ENCODE results near the gene ABHD17B. TPM values are rescaled to one million over a fixed set of nuclear protein-coding genes. Genes with fewer than 3 reads are reported as not detected.
"Not testable (repeated sequence)": the region's sequence is repeated elsewhere in the genome, so short reads cannot be mapped to it uniquely, and the experiment has no call there.

The ABHD17B gene
- polyA plus RNA-seq, 3 donors, result 26.2 to 33.1 (median 28.3) TPM

- DNase-seq (ENCODE audit: extremely low read depth in 1 of 11, low read depth in 9 of 11, low spot score in 4 of 11), result no peak
Observed at GRCh38 chr9:71921190-71921814, 10.3 kb upstream of the ABHD17B start.

DNA sequence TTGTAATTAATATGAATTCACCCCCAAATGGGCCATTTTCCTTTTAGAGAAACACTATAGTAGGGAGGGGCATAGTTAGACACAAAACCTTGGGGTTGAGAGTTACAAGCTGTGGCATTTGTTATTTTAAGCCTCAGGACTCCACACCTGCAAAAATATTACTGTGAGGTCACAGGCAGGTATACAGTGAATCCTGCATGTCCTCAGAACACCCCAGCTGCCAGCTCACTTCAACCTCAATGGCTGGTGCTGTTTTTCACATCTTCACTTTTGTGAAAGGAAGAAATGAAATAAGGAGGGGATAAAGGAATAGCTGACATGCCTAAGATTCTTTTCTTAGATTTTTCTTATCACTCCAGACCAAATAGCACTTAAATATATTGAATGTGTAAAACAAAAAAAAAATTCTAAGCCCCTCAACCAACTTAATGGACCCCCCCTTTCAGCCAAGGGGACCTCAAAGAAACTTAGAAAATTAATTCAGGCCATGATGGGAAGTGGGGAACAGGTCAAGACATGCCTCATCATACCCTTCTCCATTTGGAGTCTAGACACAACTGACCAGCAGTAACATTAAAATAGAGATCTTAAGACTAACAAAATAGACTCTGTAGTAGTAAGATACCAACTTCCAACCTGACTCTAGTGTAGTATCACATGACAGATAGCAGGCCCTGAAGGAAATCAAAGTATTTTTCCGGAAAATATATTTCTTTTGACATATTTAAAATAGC, 9.6 kb upstream of the ABHD17B start:
- DNase-seq (ENCODE audit: extremely low read depth in 1 of 11, low read depth in 9 of 11, low spot score in 4 of 11), result no peak

DNA sequence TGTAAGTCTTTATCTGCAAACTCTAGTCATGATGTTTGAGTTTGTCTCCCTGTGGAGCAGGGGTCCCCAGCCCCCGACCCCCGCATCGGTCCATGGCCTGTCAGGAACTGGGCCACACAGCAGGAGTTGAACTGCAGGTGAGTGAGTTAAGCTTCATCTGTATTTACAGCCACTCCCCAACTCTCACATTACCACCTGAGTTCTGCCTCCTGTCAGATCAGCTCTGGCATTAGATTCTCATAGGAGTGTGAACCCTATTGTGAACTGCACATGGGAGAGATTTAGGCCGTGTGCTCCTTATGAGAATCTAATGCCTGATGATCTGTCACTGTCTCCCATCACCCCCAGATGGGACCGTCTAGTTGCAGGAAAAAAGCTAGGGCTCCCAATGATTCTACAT, 7.4 kb upstream of the ABHD17B start:
- no peak for DNase-seq (ENCODE audit: extremely low read depth in 1 of 11, low read depth in 9 of 11, low spot score in 4 of 11)

- no peak for DNase-seq (ENCODE audit: extremely low read depth in 1 of 11, low read depth in 9 of 11, low spot score in 4 of 11)
Observed at GRCh38 chr9:71916834-71917534, 6.0 kb upstream of the ABHD17B start.

DNA sequence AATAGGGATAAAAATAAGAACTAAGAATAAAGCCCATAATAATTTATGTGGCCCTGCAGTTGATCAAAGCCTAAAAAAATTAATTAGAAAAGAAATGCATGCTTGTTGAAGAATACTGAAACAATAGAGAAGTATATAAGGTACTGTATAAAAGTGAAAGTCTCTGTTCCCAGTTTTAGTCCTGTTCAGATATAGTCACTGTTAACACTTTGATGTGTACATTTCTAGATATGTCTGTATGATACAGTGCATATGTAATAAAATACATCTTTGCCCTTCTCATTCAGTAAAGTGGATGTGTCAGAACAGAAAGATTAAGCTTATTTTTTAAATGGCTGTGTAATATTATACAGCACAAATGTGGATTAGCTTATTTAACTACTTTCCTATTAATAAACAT, 4.5 kb upstream of the ABHD17B start:
- DNase-seq (ENCODE audit: extremely low read depth in 1 of 11, low read depth in 9 of 11, low spot score in 4 of 11), result no peak

DNA sequence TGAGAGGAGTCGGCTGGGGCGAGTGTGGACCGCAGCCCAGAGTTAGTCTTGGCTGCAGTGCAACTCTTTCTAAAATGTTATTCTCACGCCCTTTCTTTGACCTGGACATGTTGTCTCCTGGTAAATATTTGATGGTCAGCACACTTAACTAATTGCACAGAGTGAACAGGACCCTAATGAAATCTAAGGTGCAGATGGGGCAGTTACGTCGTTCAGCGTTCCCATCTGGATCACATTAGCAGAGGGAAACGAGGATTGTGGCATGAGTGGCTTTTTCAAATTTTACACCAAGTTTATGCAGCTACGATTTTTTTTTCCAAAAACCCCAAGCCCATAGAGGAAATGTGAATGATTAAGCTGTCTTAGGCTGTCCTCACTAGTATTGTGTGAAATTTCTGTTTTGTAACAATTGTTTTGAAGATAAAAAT, 929 bp upstream of the ABHD17B start:
- DNase-seq (ENCODE audit: extremely low read depth in 1 of 11, low read depth in 9 of 11, low spot score in 4 of 11), result peak in 2 of 11 donors; percentile 13 to 31

- DNase-seq (ENCODE audit: extremely low read depth in 1 of 11, low read depth in 9 of 11, low spot score in 4 of 11), result peak in 4 of 11 donors; percentile 8 to 56 (median 34)
Observed at GRCh38 chr9:71910650-71911060, 338 bp downstream of the ABHD17B start.

GRCh38 chr9:71909887-71910649, 925 bp downstream of the ABHD17B start:
- DNase-seq (ENCODE audit: extremely low read depth in 1 of 11, low read depth in 9 of 11, low spot score in 4 of 11), result peak in 9 of 11 donors; percentile 40 to 65 (median 54)

DNA sequence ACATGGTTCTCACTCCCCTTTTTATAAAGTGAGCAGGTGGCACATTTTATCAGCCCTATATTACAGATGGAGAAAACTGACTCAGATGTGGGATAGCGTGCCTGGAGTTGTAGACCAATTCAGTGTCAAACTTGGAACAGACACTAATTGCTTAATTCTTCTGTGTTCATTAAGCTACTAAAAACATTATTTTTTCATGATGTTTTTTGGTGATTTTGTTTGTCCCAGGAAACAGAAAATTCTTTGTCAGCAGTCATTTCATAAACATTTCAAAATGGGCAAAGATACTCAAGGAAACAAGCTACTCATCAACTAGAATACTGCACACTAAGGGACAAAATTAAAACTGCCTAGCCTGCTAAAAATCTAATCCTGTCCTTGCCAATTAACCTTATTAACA, 2.2 kb downstream of the ABHD17B start:
- DNase-seq (ENCODE audit: extremely low read depth in 1 of 11, low read depth in 9 of 11, low spot score in 4 of 11), result no peak

GRCh38 chr9:71904076-71904475, 6.9 kb downstream of the ABHD17B start:
- DNase-seq (ENCODE audit: extremely low read depth in 1 of 11, low read depth in 9 of 11, low spot score in 4 of 11), result no peak

DNA sequence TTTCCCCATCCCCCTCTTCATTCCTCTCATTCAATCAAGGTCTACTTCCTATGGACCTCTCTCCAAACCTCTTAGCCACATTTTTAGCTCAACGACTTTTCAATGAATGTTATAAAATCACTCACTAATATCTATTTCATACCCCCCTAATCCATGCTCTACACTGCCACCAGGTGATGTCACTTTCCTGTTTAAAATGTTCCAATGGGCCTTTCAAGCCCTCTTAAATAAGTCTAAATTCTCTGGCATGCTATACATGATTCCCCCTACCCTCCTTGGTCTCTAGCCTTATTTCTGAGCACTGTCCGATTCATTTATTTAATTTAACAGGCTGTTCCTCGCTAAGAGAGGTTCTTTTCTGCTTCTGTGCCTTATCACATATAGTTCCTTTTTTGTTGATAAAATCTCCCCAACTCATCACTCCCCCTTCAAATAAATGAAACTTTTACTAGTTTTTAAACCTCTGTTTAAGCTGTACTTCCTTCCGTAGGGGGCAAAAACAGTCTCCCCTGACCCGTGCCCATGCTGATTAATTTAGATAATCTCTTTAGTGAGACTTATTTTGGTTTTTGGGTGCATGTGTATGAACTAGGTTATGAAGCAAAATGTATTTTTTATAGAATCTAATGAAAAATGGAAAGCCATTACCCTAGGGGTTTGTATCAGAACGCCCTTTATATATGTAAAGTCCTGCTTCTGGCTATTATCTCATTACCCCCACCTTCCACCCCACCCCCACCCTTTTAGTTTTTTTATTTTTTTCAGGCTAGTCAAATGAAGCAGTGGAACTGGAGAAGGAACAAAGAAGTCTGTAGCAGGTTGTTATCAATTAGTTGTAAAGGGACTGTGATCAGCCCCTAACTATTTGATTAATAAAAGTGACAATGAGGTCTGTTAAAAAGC, 9.0 kb downstream of the ABHD17B start:
- DNase-seq (ENCODE audit: extremely low read depth in 1 of 11, low read depth in 9 of 11, low spot score in 4 of 11), result no peak

DNA sequence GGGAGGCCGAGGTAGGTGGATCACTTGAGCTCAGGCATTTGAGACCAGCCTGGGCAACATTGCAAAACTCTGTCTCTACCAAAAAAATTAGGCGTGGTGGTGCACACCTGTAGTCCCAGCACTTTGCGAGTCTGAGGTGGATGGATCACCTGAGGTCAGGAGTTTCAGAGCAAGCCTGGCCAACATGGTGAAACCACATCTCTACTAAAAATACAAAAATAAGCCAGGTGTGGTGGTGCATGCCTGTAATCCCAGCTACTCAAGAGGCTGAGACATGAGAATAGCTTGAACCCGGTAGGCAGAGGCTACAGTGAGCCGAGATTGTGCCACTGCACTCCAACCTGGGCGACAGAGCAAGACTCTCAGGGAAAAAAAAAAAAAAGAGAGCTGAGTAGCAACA, 12.2 kb downstream of the ABHD17B start:
- DNase-seq (ENCODE audit: extremely low read depth in 1 of 11, low read depth in 9 of 11, low spot score in 4 of 11), result not testable (repeated sequence)

- DNase-seq (ENCODE audit: extremely low read depth in 1 of 11, low read depth in 9 of 11, low spot score in 4 of 11), result no peak
Observed at GRCh38 chr9:71897577-71897976, 13.4 kb downstream of the ABHD17B start.

DNA sequence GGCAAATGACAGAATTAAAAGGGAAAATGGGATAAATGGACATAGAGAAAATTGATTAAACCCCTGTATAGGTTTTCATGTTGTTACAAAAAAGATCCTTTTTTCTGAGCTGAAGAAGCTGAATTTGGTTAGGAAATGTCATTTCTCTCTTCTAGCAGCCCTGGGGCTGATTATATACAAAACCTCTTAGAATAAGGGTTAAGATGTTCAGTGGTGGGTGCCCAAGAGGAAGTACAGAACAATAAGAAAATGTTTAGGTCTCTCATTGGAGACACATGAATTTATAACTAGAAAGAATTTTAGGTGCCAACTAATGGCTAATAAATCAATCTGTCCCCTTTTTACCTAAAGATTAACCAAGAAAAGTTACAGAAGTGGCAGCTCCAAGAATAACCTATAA, 14.2 kb downstream of the ABHD17B start:
- DNase-seq (ENCODE audit: extremely low read depth in 1 of 11, low read depth in 9 of 11, low spot score in 4 of 11), result no peak

GRCh38 chr9:71895955-71896354, 15.0 kb downstream of the ABHD17B start:
- no peak for DNase-seq (ENCODE audit: extremely low read depth in 1 of 11, low read depth in 9 of 11, low spot score in 4 of 11)

DNA sequence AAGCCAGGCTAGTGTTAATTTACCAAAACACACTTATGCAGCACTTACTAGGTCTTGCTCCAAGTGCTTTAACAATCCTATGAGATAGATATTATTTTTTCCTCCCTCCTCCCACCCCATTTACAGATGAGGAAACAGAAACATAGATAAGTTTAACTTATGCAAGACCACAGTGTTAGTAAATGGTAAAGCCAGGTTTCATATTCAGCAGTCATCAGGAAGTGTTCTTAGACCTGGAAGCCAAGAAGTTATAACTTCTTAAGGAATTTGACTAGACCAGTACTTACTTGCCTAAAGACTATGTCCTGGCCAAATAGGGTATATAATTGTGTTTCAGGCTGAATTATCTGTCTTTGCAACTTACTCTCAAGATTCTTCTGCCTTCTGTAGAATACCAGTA, 15.9 kb downstream of the ABHD17B start:
- DNase-seq (ENCODE audit: extremely low read depth in 1 of 11, low read depth in 9 of 11, low spot score in 4 of 11), result no peak

- no peak for DNase-seq (ENCODE audit: extremely low read depth in 1 of 11, low read depth in 9 of 11, low spot score in 4 of 11)
Observed at GRCh38 chr9:71891557-71892189, 19.3 kb downstream of the ABHD17B start.

DNA sequence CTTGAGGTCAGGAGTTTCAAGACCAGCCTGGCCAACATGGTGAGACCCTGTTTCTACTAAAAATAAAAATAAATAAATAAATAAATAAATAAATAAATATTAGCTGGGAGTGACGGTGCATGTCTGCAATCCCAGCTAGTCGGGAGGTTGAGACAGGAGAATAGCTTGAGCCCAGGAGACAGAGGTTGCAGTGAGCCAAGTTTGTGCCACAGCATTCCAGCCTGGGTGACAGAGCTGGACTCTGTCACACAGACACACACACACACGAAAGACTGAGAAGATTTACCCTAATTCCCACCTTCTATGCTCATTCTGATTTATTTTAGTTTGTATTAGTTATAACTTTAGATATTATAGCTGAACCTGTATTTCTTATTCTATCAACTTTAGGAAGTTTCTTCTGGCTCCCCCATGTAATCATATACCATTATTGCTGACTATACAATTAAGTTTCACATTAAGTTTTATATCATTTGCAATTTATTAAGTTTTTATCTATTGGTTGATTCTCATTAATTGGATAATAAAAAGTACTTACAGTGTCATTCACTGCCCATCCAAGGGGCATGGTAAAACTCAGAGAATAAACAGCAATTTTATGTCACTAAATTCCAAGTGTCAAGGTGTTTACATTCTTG, 20.8 kb downstream of the ABHD17B start:
- DNase-seq (ENCODE audit: extremely low read depth in 1 of 11, low read depth in 9 of 11, low spot score in 4 of 11), result no peak

Data from renal cortex interstitium (tissue), 11 donors.